ENCODE measurements around the gene CPNE4. TPM values are rescaled to one million over a fixed set of nuclear protein-coding genes. Genes with fewer than 3 reads are reported as not detected.

The CPNE4 gene
- total and polyA plus RNA-seq, 4 donors: 3.2 to 22.8 (median 16.7) TPM

DNA sequence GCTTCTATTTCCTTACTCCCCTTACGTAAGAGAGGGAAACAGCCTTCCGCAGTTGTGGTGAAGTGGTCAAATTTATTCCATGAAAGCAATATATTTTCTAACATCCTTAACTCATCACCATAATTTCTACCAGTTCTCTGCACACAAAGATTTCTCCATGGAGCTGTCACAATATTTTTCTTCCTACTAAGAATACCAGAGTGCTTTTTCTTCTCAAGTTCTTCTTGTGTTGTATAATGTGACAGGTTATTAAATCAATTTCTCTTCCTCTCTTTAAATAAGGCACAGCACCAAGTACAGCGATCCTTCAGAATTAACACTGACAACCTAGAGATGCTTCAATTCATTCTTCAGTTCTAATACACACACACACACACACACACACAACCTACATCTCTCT is 153.0 kb downstream of the CPNE4 start:
- Histone ChIP-seq H3K4me3 (ENCODE audit: low read depth, low read length) (no peak overlapping the region), H3K4me1 (ENCODE audit: control insufficient read depth, insufficient read depth, low read length) (no peaks in the 10 kb centered on the region), H3K27me3 (ENCODE audit: control insufficient read depth, insufficient read depth, low read length) (no peaks in the 10 kb centered on the region), H3K27ac (ENCODE audit: low read depth, low read length) (no peak overlapping the region), H3K9me3 (ENCODE audit: control insufficient read depth, insufficient read depth, low read length) (no peaks in the 10 kb centered on the region), H3K36me3 (ENCODE audit: control insufficient read depth, insufficient read depth, low read length) (no peaks in the 10 kb centered on the region)
- no CpG with 5 or more reads among the region's 3 CpGs for WGBS (ENCODE audit: insufficient coverage)
- peak in 1 of 6 donors; percentile 1 for DNase-seq (ENCODE audit: low read depth in 4 of 6, low spot score in 6 of 6)

GRCh38 chr3:131880948-131881347 is 153.9 kb downstream of the CPNE4 start:
- Histone ChIP-seq H3K27ac (ENCODE audit: low read depth, low read length) (no peak overlapping the region), H3K4me3 (ENCODE audit: low read depth, low read length) (no peak overlapping the region), H3K36me3 (ENCODE audit: control insufficient read depth, insufficient read depth, low read length) (no peaks in the 10 kb centered on the region), H3K27me3 (ENCODE audit: control insufficient read depth, insufficient read depth, low read length) (no peaks in the 10 kb centered on the region), H3K4me1 (ENCODE audit: control insufficient read depth, insufficient read depth, low read length) (no peaks in the 10 kb centered on the region), H3K9me3 (ENCODE audit: control insufficient read depth, insufficient read depth, low read length) (no peaks in the 10 kb centered on the region)
- no peak for DNase-seq (ENCODE audit: low read depth in 4 of 6, low spot score in 6 of 6)
- 11% methylated on average over 1 of the region's 2 CpGs for WGBS (ENCODE audit: insufficient coverage)

DNA sequence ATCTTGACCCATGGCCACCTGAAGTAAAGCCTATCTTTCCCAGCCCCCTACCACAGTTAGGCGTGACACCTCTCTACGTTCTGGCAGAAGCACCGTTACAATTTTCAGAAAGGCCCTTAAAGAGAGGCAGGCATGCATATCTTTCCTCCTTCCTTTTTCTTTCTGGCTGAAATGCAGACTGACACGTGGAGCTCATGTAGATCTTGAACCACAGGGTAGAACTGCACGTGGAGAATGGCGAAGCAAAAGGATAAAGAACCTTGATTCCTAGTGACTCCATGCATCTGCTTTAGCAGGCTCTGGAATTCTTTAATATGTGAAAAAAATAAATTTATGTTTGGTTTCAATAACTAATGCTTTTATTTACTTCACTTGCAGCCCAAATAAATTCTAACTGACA is 166.6 kb downstream of the CPNE4 start:
- Histone ChIP-seq H3K27me3 (ENCODE audit: control insufficient read depth, insufficient read depth, low read length) (no peaks in the 10 kb centered on the region), H3K4me1 (ENCODE audit: control insufficient read depth, insufficient read depth, low read length) (no peaks in the 10 kb centered on the region), H3K9me3 (ENCODE audit: control insufficient read depth, insufficient read depth, low read length) (no peaks in the 10 kb centered on the region), H3K36me3 (ENCODE audit: control insufficient read depth, insufficient read depth, low read length) (no peaks in the 10 kb centered on the region), H3K4me3 (ENCODE audit: low read depth, low read length) (no peak overlapping the region), H3K27ac (ENCODE audit: low read depth, low read length) (no peak overlapping the region)
- WGBS (ENCODE audit: insufficient coverage): 84% methylated on average over 4 of the region's 6 CpGs
- no peak for DNase-seq (ENCODE audit: low read depth in 4 of 6, low spot score in 6 of 6)

DNA sequence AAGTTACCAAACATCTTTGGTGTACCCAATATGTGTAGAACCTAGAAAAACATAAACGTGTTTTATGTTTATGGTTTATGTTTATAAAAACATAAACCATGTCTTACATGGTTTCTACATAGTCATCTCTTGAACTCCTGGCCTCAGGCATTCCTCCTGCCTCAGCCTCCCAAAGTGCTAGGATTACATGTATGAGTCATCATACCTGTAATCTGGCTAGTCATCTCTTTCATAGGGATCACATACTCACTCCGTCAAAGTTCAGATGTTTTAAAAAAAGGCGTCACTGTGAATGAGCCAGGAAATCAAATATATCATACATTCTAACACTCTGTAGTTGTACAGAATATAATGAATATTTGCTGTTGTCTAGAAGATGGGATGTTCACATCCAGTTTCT is 178.6 kb downstream of the CPNE4 start:
- no peak overlapping the region for H3K4me3 ChIP-seq (ENCODE audit: low read depth, low read length)
- H3K36me3 ChIP-seq (ENCODE audit: control insufficient read depth, insufficient read depth, low read length): no peaks in the 10 kb centered on the region
- no peaks in the 10 kb centered on the region for H3K4me1 ChIP-seq (ENCODE audit: control insufficient read depth, insufficient read depth, low read length)
- DNase-seq (ENCODE audit: low read depth in 4 of 6, low spot score in 6 of 6): no peak
- no peak overlapping the region for H3K27ac ChIP-seq (ENCODE audit: low read depth, low read length)
- WGBS (ENCODE audit: insufficient coverage): no CpG with 5 or more reads among the region's 3 CpGs
- no peaks in the 10 kb centered on the region for H3K27me3 ChIP-seq (ENCODE audit: control insufficient read depth, insufficient read depth, low read length)
- no peaks in the 10 kb centered on the region for H3K9me3 ChIP-seq (ENCODE audit: control insufficient read depth, insufficient read depth, low read length)

GRCh38 chr3:131850223-131850622 is 184.6 kb downstream of the CPNE4 start:
- no peaks in the 10 kb centered on the region for H3K27me3 ChIP-seq (ENCODE audit: control insufficient read depth, insufficient read depth, low read length)
- H3K27ac ChIP-seq (ENCODE audit: low read depth, low read length): no peak overlapping the region
- 100% methylated on average over 1 of the region's 3 CpGs for WGBS (ENCODE audit: insufficient coverage)

DNA sequence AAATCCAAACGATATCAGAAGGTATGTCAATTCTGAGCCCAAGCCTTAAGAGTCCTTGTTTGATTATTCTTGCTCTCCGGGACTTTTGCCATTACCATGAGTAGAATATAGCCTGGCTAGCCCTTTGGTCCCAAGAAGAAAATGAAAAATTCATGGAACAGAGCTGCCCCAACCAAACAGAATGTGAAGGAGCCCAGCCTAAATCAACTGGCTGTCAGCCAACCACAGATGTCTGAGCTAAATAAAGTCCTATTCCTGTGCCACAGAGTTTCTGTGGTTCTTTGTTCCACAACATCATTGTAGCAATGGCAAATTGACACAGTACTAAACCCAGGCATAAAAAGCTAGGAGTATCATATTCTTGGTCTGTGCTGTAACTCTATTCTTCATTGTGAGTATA is 185.2 kb downstream of the CPNE4 start:
- 64% methylated on average over 2 of the region's 2 CpGs for WGBS (ENCODE audit: insufficient coverage)
- H3K4me3 ChIP-seq (ENCODE audit: low read depth, low read length): no peak overlapping the region
- H3K4me1 ChIP-seq (ENCODE audit: control insufficient read depth, insufficient read depth, low read length): no peaks in the 10 kb centered on the region
- H3K27ac ChIP-seq (ENCODE audit: low read depth, low read length): no peak overlapping the region
- peak in 2 of 6 donors; percentile 10 to 66 for DNase-seq (ENCODE audit: low read depth in 4 of 6, low spot score in 6 of 6)
- H3K27me3 ChIP-seq (ENCODE audit: control insufficient read depth, insufficient read depth, low read length): no peaks in the 10 kb centered on the region
- H3K36me3 ChIP-seq (ENCODE audit: control insufficient read depth, insufficient read depth, low read length): no peaks in the 10 kb centered on the region
- no peaks in the 10 kb centered on the region for H3K9me3 ChIP-seq (ENCODE audit: control insufficient read depth, insufficient read depth, low read length)

More at GRCh38 chr3:131850223-131850622, 184.6 kb downstream of the CPNE4 start:
- no peaks in the 10 kb centered on the region for H3K4me1 ChIP-seq (ENCODE audit: control insufficient read depth, insufficient read depth, low read length)
- no peaks in the 10 kb centered on the region for H3K36me3 ChIP-seq (ENCODE audit: control insufficient read depth, insufficient read depth, low read length)
- H3K4me3 ChIP-seq (ENCODE audit: low read depth, low read length): no peak overlapping the region
- DNase-seq (ENCODE audit: low read depth in 4 of 6, low spot score in 6 of 6): no peak
- H3K9me3 ChIP-seq (ENCODE audit: control insufficient read depth, insufficient read depth, low read length): no peaks in the 10 kb centered on the region

- no peaks in the 10 kb centered on the region for H3K36me3 ChIP-seq (ENCODE audit: control insufficient read depth, insufficient read depth, low read length)
- no peak overlapping the region for H3K4me3 ChIP-seq (ENCODE audit: low read depth, low read length)
- no CpG with 5 or more reads among the region's 1 CpG for WGBS (ENCODE audit: insufficient coverage)
- H3K4me1 ChIP-seq (ENCODE audit: control insufficient read depth, insufficient read depth, low read length): no peaks in the 10 kb centered on the region
- H3K9me3 ChIP-seq (ENCODE audit: control insufficient read depth, insufficient read depth, low read length): no peaks in the 10 kb centered on the region
- no peaks in the 10 kb centered on the region for H3K27me3 ChIP-seq (ENCODE audit: control insufficient read depth, insufficient read depth, low read length)
- DNase-seq (ENCODE audit: low read depth in 4 of 6, low spot score in 6 of 6): peak in 1 of 6 donors; percentile 2
- H3K27ac ChIP-seq (ENCODE audit: low read depth, low read length): no peak overlapping the region
These were observed 186.8 kb downstream of the CPNE4 start for GRCh38 chr3:131847966-131848510.

- no peak for DNase-seq (ENCODE audit: low read depth in 4 of 6, low spot score in 6 of 6)
- Histone ChIP-seq H3K27me3 (ENCODE audit: control insufficient read depth, insufficient read depth, low read length) (no peaks in the 10 kb centered on the region), H3K27ac (ENCODE audit: low read depth, low read length) (no peak overlapping the region), H3K9me3 (ENCODE audit: control insufficient read depth, insufficient read depth, low read length) (no peaks in the 10 kb centered on the region), H3K4me1 (ENCODE audit: control insufficient read depth, insufficient read depth, low read length) (no peaks in the 10 kb centered on the region), H3K36me3 (ENCODE audit: control insufficient read depth, insufficient read depth, low read length) (no peaks in the 10 kb centered on the region), H3K4me3 (ENCODE audit: low read depth, low read length) (no peak overlapping the region)
- 82% methylated on average over 2 of the region's 3 CpGs for WGBS (ENCODE audit: insufficient coverage)
These were observed 188.4 kb downstream of the CPNE4 start for GRCh38 chr3:131846296-131846924.

GRCh38 chr3:131843174-131843573 is 191.6 kb downstream of the CPNE4 start:
- Histone ChIP-seq H3K27ac (ENCODE audit: low read depth, low read length) (no peak overlapping the region), H3K4me1 (ENCODE audit: control insufficient read depth, insufficient read depth, low read length) (no peaks in the 10 kb centered on the region), H3K4me3 (ENCODE audit: low read depth, low read length) (no peak overlapping the region), H3K36me3 (ENCODE audit: control insufficient read depth, insufficient read depth, low read length) (no peaks in the 10 kb centered on the region), H3K27me3 (ENCODE audit: control insufficient read depth, insufficient read depth, low read length) (no peaks in the 10 kb centered on the region), H3K9me3 (ENCODE audit: control insufficient read depth, insufficient read depth, low read length) (no peaks in the 10 kb centered on the region)
- no peak for DNase-seq (ENCODE audit: low read depth in 4 of 6, low spot score in 6 of 6)
- WGBS (ENCODE audit: insufficient coverage): no CpG with 5 or more reads among the region's 9 CpGs

- Histone ChIP-seq H3K27me3 (ENCODE audit: control insufficient read depth, insufficient read depth, low read length) (no peaks in the 10 kb centered on the region), H3K4me1 (ENCODE audit: control insufficient read depth, insufficient read depth, low read length) (no peaks in the 10 kb centered on the region), H3K9me3 (ENCODE audit: control insufficient read depth, insufficient read depth, low read length) (no peaks in the 10 kb centered on the region), H3K36me3 (ENCODE audit: control insufficient read depth, insufficient read depth, low read length) (no peaks in the 10 kb centered on the region), H3K27ac (ENCODE audit: low read depth, low read length) (no peak overlapping the region), H3K4me3 (ENCODE audit: low read depth, low read length) (no peak overlapping the region)
- no CpG with 5 or more reads among the region's 1 CpG for WGBS (ENCODE audit: insufficient coverage)
- DNase-seq (ENCODE audit: low read depth in 4 of 6, low spot score in 6 of 6): peak in 2 of 6 donors; percentile 35 to 46
These were observed 194.5 kb downstream of the CPNE4 start for GRCh38 chr3:131840156-131840797.

All from spinal cord (tissue), 10 donors.